Keratinocyte (primary cell): ENCODE results near the gene PSMB1.

Experiments used
- EZH2 ChIP-seq: IDR thresholded peaks from one replicate; pipeline ENCODE4 v1.6.1; 2012; ENCODE audit warnings: inconsistent platforms, mild to moderate bottlenecking, low read length, moderate library complexity
- TF ChIP-seq, protein P1 (sequence below), 3 experiments: IDR thresholded peaks in 1 of 3; conservative IDR thresholded peaks in 1 of 3; optimal IDR thresholded peaks in 1 of 3; 2 replicates in 2 of 3; 3 replicates in 1 of 3; pipeline versions ENCODE3 to v1.5.1; 2011; ENCODE audit warnings: low read length in 3 of 3, mild to moderate bottlenecking in 3 of 3, moderate library complexity in 2 of 3, control low read depth in 1 of 3, inconsistent platforms in 1 of 3; ENCODE audit not compliant: insufficient read depth in 2 of 3; ENCODE audit errors: extremely low read depth in 1 of 3

DNA sequence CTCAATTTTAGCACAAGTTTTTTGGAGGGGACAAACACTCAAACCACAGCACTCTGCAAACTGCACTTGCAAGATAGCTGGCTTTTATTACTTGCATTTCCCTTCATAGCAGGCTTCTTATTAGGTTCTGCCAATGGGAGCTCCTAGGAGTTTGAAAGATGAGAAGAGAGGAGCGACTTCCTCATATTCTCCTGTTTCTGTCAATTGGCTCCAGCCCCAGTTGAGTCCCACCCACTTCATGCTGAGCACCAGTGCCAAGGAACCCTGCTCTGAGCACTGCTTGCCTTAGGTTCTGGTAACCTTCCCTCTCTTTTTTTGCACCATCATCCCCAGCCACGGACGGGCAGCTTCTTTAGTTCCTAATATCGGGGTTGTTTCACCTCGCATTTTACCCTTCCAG is 67.9 kb downstream of the PSMB1 start:
- TF ChIP-seq, protein P1, sequence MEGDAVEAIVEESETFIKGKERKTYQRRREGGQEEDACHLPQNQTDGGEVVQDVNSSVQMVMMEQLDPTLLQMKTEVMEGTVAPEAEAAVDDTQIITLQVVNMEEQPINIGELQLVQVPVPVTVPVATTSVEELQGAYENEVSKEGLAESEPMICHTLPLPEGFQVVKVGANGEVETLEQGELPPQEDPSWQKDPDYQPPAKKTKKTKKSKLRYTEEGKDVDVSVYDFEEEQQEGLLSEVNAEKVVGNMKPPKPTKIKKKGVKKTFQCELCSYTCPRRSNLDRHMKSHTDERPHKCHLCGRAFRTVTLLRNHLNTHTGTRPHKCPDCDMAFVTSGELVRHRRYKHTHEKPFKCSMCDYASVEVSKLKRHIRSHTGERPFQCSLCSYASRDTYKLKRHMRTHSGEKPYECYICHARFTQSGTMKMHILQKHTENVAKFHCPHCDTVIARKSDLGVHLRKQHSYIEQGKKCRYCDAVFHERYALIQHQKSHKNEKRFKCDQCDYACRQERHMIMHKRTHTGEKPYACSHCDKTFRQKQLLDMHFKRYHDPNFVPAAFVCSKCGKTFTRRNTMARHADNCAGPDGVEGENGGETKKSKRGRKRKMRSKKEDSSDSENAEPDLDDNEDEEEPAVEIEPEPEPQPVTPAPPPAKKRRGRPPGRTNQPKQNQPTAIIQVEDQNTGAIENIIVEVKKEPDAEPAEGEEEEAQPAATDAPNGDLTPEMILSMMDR (optimal IDR thresholded peaks at IDR 0.05 in 1 of 3, IDR thresholded peaks at IDR 0.05 in 1 of 3, conservative IDR thresholded peaks at IDR 0.05 in 1 of 3; ENCODE audit: extremely low read depth in 1 of 3, insufficient read depth in 2 of 3, low read length in 3 of 3), result no peak
- no peak for TF ChIP-seq EZH2
